H1 (cell line): ENCODE measurements around the gene SLC4A1AP. TPM values are rescaled to one million over a fixed set of nuclear protein-coding genes. Genes with fewer than 3 reads are reported as not detected.

Experiments
- CTCF ChIA-PET: fragments of 300-600 bp; sonication (Branson Sonifier 250); formaldehyde crosslinking; loops from one replicate; lab custom pipeline; 2021; ENCODE audit not compliant: partially characterized antibody; lab: Charles Lee
- POLR2A ChIA-PET: fragments of 300-600 bp; sonication (Branson Sonifier 250); formaldehyde crosslinking; loops from one replicate; lab custom pipeline; 2021; ENCODE audit warnings: inconsistent platforms; ENCODE audit not compliant: partially characterized antibody; lab: Charles Lee
- DNase-seq, 2 experiments: peaks; one replicate each; pipeline versions ENCODE4 v3.0.0 to v3.0.0-alpha.2; 2010 to 2022; ENCODE audit warnings: low spot score in 2 of 2, low read depth in 1 of 2, mixed read lengths in 1 of 2
- FAIRE-seq: peaks from 2 replicates; lab custom pipeline; 2011; peaks lifted over from hg19 to GRCh38; lab: Jason Lieb, UNC
- H2AFZ ChIP-seq: 2 replicates; pipeline ENCODE4 v1.8.1; 2012; ENCODE audit warnings: low read length, inconsistent platforms
- H2AK5ac ChIP-seq: 2 replicates; pipeline ENCODE4 v1.6.1; 2013; ENCODE audit warnings: low read depth, low read length
- H2BK120ac ChIP-seq: replicated peaks from 2 replicates; pipeline ENCODE3; 2013; ENCODE audit warnings: low read depth, low read length, inconsistent platforms
- H2BK12ac ChIP-seq: 2 replicates; pipeline ENCODE4 v1.6.1; 2013; ENCODE audit warnings: low read depth, low read length
- H2BK15ac ChIP-seq: 2 replicates; pipeline ENCODE4 v1.6.1; 2013; ENCODE audit warnings: low read length
- H2BK20ac ChIP-seq: 2 replicates; pipeline ENCODE4 v1.6.1; 2013; ENCODE audit warnings: low read length
- H2BK5ac ChIP-seq: 2 replicates; pipeline ENCODE4 v1.6.1; 2013; ENCODE audit warnings: low read depth, low read length
- H3K14ac ChIP-seq: 2 replicates; pipeline ENCODE4 v1.6.1; 2013; ENCODE audit warnings: inconsistent platforms; ENCODE audit not compliant: insufficient read length
- H3K18ac ChIP-seq: 2 replicates; pipeline ENCODE4 v1.6.1; 2013; ENCODE audit warnings: low read length; ENCODE audit errors: extremely low read depth
- H3K23ac ChIP-seq: 2 replicates; pipeline ENCODE4 v1.6.1; 2013; ENCODE audit warnings: inconsistent platforms; ENCODE audit not compliant: insufficient read length
- H3K23me2 ChIP-seq: 2 replicates; pipeline ENCODE4 v1.6.1; 2013; ENCODE audit warnings: low read depth, low read length
- H3K27ac ChIP-seq: 2 replicates; pipeline ENCODE4 v1.6.1; 2011; ENCODE audit warnings: low read depth, low read length, inconsistent platforms
- H3K27me3 ChIP-seq, 4 experiments: replicated peaks in 1 of 4; 1 replicate in 1 of 4; 2 replicates in 3 of 4; pipeline versions ENCODE4 v1.6.1 to v1.8.1; 2011 to 2013; ENCODE audit warnings: low read length in 3 of 4, mild to moderate bottlenecking in 3 of 4, inconsistent platforms in 2 of 4, mixed read lengths in 2 of 4, moderate library complexity in 1 of 4; ENCODE audit not compliant: control insufficient read depth in 3 of 4, insufficient read depth in 3 of 4; ENCODE audit errors: extremely low read depth in 1 of 4
- H3K36me3 ChIP-seq, 4 experiments: 2 replicates each; pipeline versions ENCODE4 v1.6.1 to v1.8.1; 2011 to 2013; ENCODE audit warnings: mild to moderate bottlenecking in 4 of 4, low read length in 3 of 4, moderate library complexity in 2 of 4, control low read depth in 1 of 4, inconsistent platforms in 1 of 4; ENCODE audit not compliant: insufficient read depth in 4 of 4, control insufficient read depth in 2 of 4
- H3K4ac ChIP-seq: replicated peaks from 2 replicates; pipeline ENCODE3; 2013; ENCODE audit warnings: low read length, low read depth, mixed read lengths, inconsistent platforms; ENCODE audit not compliant: insufficient read length
- H3K4me1 ChIP-seq, 4 experiments: replicated peaks in 1 of 4; 1 replicate in 1 of 4; 2 replicates in 3 of 4; pipeline versions ENCODE4 v1.6.1 to v1.8.1; 2011 to 2013; ENCODE audit warnings: low read length in 3 of 4, inconsistent platforms in 2 of 4, mixed read lengths in 1 of 4; ENCODE audit not compliant: insufficient read depth in 4 of 4, control insufficient read depth in 3 of 4
- H3K4me2 ChIP-seq, 2 experiments: 2 replicates each; pipeline versions ENCODE4 v1.6.1 to v1.8.1; 2011 to 2013; ENCODE audit warnings: low read depth in 2 of 2, low read length in 2 of 2, control low read depth in 1 of 2, inconsistent platforms in 1 of 2, mild to moderate bottlenecking in 1 of 2; ENCODE audit not compliant: insufficient read depth in 1 of 2
- H3K4me3 ChIP-seq, 4 experiments: fragments of 200-600, 300-600 bp in 1 of 4; sonication (generic), shearing (Covaris generic), sonication (Bioruptor Twin) in 1 of 4; 2 replicates each; pipeline versions ENCODE4 v1.5.1 to v1.8.1; 2011 to 2016; ENCODE audit warnings: low read length in 4 of 4, low read depth in 3 of 4, control low read depth in 2 of 4, inconsistent platforms in 2 of 4, mild to moderate bottlenecking in 2 of 4, mixed read lengths in 1 of 4, moderate library complexity in 1 of 4; ENCODE audit not compliant: insufficient read depth in 2 of 4; ENCODE audit errors: extremely low read depth in 1 of 4
- H3K56ac ChIP-seq: replicated peaks from 2 replicates; pipeline ENCODE3; 2013; ENCODE audit warnings: low read depth, mild to moderate bottlenecking, mixed read lengths, low read length, inconsistent platforms; ENCODE audit not compliant: insufficient read length
- H3K79me1 ChIP-seq: 2 replicates; pipeline ENCODE4 v1.6.1; 2013; ENCODE audit warnings: low read depth, low read length, control low read depth
- H3K79me2 ChIP-seq, 2 experiments: 2 replicates each; pipeline versions ENCODE4 v1.6.1 to v1.8.1; 2012 to 2013; ENCODE audit warnings: low read length in 2 of 2, mild to moderate bottlenecking in 2 of 2, inconsistent platforms in 1 of 2; ENCODE audit not compliant: insufficient read depth in 2 of 2, control insufficient read depth in 1 of 2
- H3K9ac ChIP-seq, 4 experiments: replicated peaks in 1 of 4; 1 replicate in 1 of 4; 2 replicates in 3 of 4; pipeline versions ENCODE4 v1.6.1 to v1.8.1; 2011 to 2013; ENCODE audit warnings: low read depth in 3 of 4, low read length in 3 of 4, control low read depth in 2 of 4, mild to moderate bottlenecking in 2 of 4, moderate library complexity in 2 of 4, inconsistent platforms in 1 of 4; ENCODE audit errors: extremely low read depth in 1 of 4
- H3K9me3 ChIP-seq, 2 experiments: 2 replicates each; pipeline versions ENCODE4 v1.6.1 to v1.8.1; 2012 to 2013; ENCODE audit warnings: mild to moderate bottlenecking in 2 of 2, moderate library complexity in 2 of 2, control low read depth in 1 of 2, inconsistent platforms in 1 of 2, low read depth in 1 of 2, low read length in 1 of 2, mixed read lengths in 1 of 2; ENCODE audit not compliant: insufficient read depth in 2 of 2
- H4K20me1 ChIP-seq, 2 experiments: replicated peaks in 1 of 2; 2 replicates each; pipeline versions ENCODE3 to v1.8.1; 2011 to 2013; ENCODE audit warnings: inconsistent platforms in 2 of 2, low read length in 2 of 2, mild to moderate bottlenecking in 1 of 2; ENCODE audit not compliant: insufficient read depth in 2 of 2, control insufficient read depth in 1 of 2
- H4K5ac ChIP-seq: 2 replicates; pipeline ENCODE4 v1.6.1; 2013; ENCODE audit warnings: low read length, low read depth, mixed read lengths, inconsistent platforms; ENCODE audit not compliant: insufficient read length
- H4K8ac ChIP-seq: 2 replicates; pipeline ENCODE4 v1.8.0; 2013; ENCODE audit warnings: mild to moderate bottlenecking, moderate library complexity, low read length, inconsistent platforms; ENCODE audit not compliant: insufficient read depth; ENCODE audit errors: extremely low read depth
- H4K91ac ChIP-seq: replicated peaks from 2 replicates; pipeline ENCODE3; 2013; ENCODE audit warnings: low read length, mixed read lengths, inconsistent platforms; ENCODE audit not compliant: insufficient read length
- CHD2 ChIP-seq: IDR thresholded peaks from 2 replicates; pipeline ENCODE4 v1.6.1; 2012; ENCODE audit warnings: low read length, improper control_type of control experiment
- E2F6 ChIP-seq: IDR thresholded peaks from 2 replicates; pipeline ENCODE4 v1.6.1; 2012; ENCODE audit warnings: inconsistent platforms
- EGR1 ChIP-seq: IDR thresholded peaks from 2 replicates; pipeline ENCODE4 v1.6.1; 2011; ENCODE audit warnings: low read depth, low read length, borderline replicate concordance
- GABPA ChIP-seq: IDR thresholded peaks from 2 replicates; pipeline ENCODE4 v1.6.1; 2011; ENCODE audit warnings: mild to moderate bottlenecking, low read length, moderate library complexity, borderline replicate concordance; ENCODE audit not compliant: insufficient read depth
- RAD21 ChIP-seq, 2 experiments: IDR thresholded peaks in 1 of 2; conservative IDR thresholded peaks in 1 of 2; 2 replicates each; pipeline ENCODE4 v1.6.1; 2011; ENCODE audit warnings: low read depth in 2 of 2, low read length in 2 of 2, improper control_type of control experiment in 1 of 2, inconsistent platforms in 1 of 2, mild to moderate bottlenecking in 1 of 2, moderate library complexity in 1 of 2
- TAF1 ChIP-seq: IDR thresholded peaks from 2 replicates; pipeline ENCODE4 v1.6.1; 2011; ENCODE audit warnings: mild to moderate bottlenecking, low read depth, low read length
- TBP ChIP-seq: IDR thresholded peaks from 2 replicates; pipeline ENCODE4 v1.6.1; 2011; ENCODE audit warnings: low read depth, low read length, improper control_type of control experiment
- TEAD4 ChIP-seq: IDR thresholded peaks from 2 replicates; pipeline ENCODE4 v1.6.1; 2012; ENCODE audit warnings: low read depth, low read length, inconsistent platforms, mixed read lengths
- WGBS, 2 experiments: shearing (Covaris generic) in 1 of 2; methylation state at CpG; one replicate each; pipeline versions ENCODE4 v1.1.6 to v1.1.7; 2013 to 2015; ENCODE audit warnings: low lambda C conversion rate in 2 of 2, mixed read lengths in 2 of 2, inconsistent platforms in 1 of 2, low coverage in 1 of 2, missing lambda C conversion rate in 1 of 2; ENCODE audit not compliant: insufficient replicate concordance in 2 of 2, insufficient coverage in 1 of 2, insufficient read length in 1 of 2; ENCODE audit errors: extremely low coverage in 1 of 2, missing lambda C conversion rate in 1 of 2; 5-methylcytosine and 5-hydroxymethylcytosine counted together
- polyA plus RNA-seq, 7 experiments: library from polyadenylated mRNA; depleted of rRNA in 3 of 7; stranded (reverse) in 5 of 7; unstranded in 2 of 7; fragments of >200 nt in 5 of 7; fragments of 200-250 nt in 2 of 7; gene quantifications; 1 replicate in 5 of 7; 2 replicates in 1 of 7; 4 replicates in 1 of 7; pipeline versions ENCODE4 v1.2.1 to v1.2.3, GENCODE V29; 2011 to 2013; ENCODE audit warnings: missing spikeins in 2 of 7, mixed read lengths in 2 of 7
- total RNA-seq: library from RNA; stranded (reverse); fragmentation: NEBNext Ultra II Directional; extraction: Animal tissue kit (Norgen Biotek cat#: 25700); gene quantifications from 2 replicates; pipeline ENCODE4 v1.2.1, GENCODE V29; 2021

SLC4A1AP gene
- total and polyA plus RNA-seq, 2 of the 8 experiments (the other 6 are each of a cell fraction or from before 2014, with no cell fraction given): 8.1 to 18.4 TPM

DNA sequence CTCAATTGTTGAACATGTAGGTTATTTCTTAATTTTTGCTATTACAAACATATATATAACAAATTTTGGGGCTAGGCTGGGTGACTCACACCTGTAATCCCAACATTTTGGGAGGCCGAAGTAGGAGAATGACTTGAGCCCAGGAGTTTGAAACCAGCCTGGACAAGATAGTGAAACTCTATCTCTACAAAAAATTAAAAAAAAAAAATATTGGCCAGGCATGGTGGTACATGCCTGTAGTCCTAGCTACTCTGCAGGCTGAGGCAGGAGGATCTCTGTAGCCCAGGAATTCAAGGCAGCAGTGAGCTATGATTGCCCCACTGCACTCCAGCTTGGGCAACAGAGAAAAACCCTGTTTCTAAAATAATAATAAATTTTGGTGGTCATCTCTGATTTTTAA, 23.5 kb downstream of the SLC4A1AP start:
- H2BK120ac ChIP-seq: no peak overlapping the region
- no peak overlapping the region for H2BK5ac ChIP-seq
- 88% methylated on average over 1 of the region's 1 CpG; no CpG with 5 or more reads in 1 of the 2 experiments for WGBS, 2 experiments
- FAIRE-seq: no peak
- no peak overlapping the region for H3K23ac ChIP-seq
- no peak overlapping the region for H4K91ac ChIP-seq
- ChIA-PET CTCF (interaction anchor here (0.6 kb wide), 1 partner anchor 26 kb away, joined by 3 read pairs; no protein-coding TSS in a partner anchor), POLR2A (interaction anchor here (0.6 to 0.7 kb wide), 2 partner anchors 59 to 208 kb away, joined by 3 read pairs; no protein-coding TSS in a partner anchor)
- H3K23me2 ChIP-seq: no peaks in the 10 kb centered on the region
- no peak overlapping the region for H2AK5ac ChIP-seq
- peaks cover 5 to 19% (median 10%) of the 10 kb centered on the region in 4 experiments for H3K36me3 ChIP-seq
- no peak for DNase-seq
- no peak overlapping the region for H3K56ac ChIP-seq
- no peak overlapping the region for H3K4ac ChIP-seq
- H3K9ac ChIP-seq: no peak overlapping the region
- no peak overlapping the region for H2AFZ ChIP-seq
- H3K27me3 ChIP-seq: no peaks in the 10 kb centered on the region
- no peaks in the 10 kb centered on the region for H3K79me1 ChIP-seq
- H3K27ac ChIP-seq: no peak overlapping the region
- no peak overlapping the region for H3K14ac ChIP-seq
- H4K5ac ChIP-seq: no peak overlapping the region
- H2BK20ac ChIP-seq: no peak overlapping the region
- H2BK15ac ChIP-seq: no peak overlapping the region
- TF ChIP-seq EGR1 (no peak), E2F6 (no peak), TEAD4 (no peak), CHD2 (no peak), GABPA (no peak), TAF1 (no peak), TBP (no peak), RAD21 (IDR thresholded peaks at IDR 0.05 in 1 of 2, conservative IDR thresholded peaks at IDR 0.05 in 1 of 2; ENCODE audit: low read depth in 2 of 2, low read length in 2 of 2) (no peak)
- no peak overlapping the region for H2BK12ac ChIP-seq
- no peaks in the 10 kb centered on the region for H3K79me2 ChIP-seq
- H4K20me1 ChIP-seq: peaks cover 0 to 2% of the 10 kb centered on the region in 2 experiments
- H3K4me1 ChIP-seq: no peaks in the 10 kb centered on the region
- H4K8ac ChIP-seq: no peak overlapping the region
- H3K4me2 ChIP-seq: no peak overlapping the region
- H3K4me3 ChIP-seq: no peak overlapping the region
- no peak overlapping the region for H3K18ac ChIP-seq
- no peaks in the 10 kb centered on the region for H3K9me3 ChIP-seq
